ENCODE data around the gene RPL15. TPM values are rescaled to one million over a fixed set of nuclear protein-coding genes. Genes with fewer than 3 reads are reported as not detected.

RPL15 gene
- total and polyA plus RNA-seq, 4 donors: 604 to 1,364 (median 1,055) TPM

GRCh38 chr3:23872330-23872729, 44.6 kb upstream of the RPL15 start (continued):
- TF ChIP-seq, protein P1, sequence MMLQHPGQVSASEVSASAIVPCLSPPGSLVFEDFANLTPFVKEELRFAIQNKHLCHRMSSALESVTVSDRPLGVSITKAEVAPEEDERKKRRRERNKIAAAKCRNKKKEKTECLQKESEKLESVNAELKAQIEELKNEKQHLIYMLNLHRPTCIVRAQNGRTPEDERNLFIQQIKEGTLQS (IDR thresholded peaks at IDR 0.05): no peak
- no peak for TF ChIP-seq EGR1 (IDR thresholded peaks at IDR 0.05; ENCODE audit: low read depth in 2 of 2)

- Histone ChIP-seq H3K9me3 (ENCODE audit: control insufficient read depth in 4 of 4, low read length in 3 of 4) (no peaks in the 10 kb centered on the region), H3K27me3 (ENCODE audit: control insufficient read depth in 4 of 4, insufficient read depth in 4 of 4, low read length in 3 of 4) (no peaks in the 10 kb centered on the region), H3K27ac (ENCODE audit: low read depth in 1 of 2, low read length in 2 of 2) (no peak overlapping the region), H3K9ac (ENCODE audit: low read depth in 1 of 2, low read length in 2 of 2) (no peak overlapping the region), H3K4me3 (ENCODE audit: low read depth in 1 of 3, low read length in 3 of 3) (no peak overlapping the region), H3K36me3 (ENCODE audit: control insufficient read depth in 4 of 4, insufficient read depth in 3 of 4, low read depth in 1 of 4, low read length in 3 of 4) (no peaks in the 10 kb centered on the region), H3K4me1 (ENCODE audit: control insufficient read depth in 4 of 4, insufficient read depth in 4 of 4, low read length in 3 of 4) (peaks cover 0 to 13% (median 1%) of the 10 kb centered on the region in 4 donors)
- WGBS: 88% methylated on average over 2 of the region's 2 CpGs
- no peak for TF ChIP-seq YY1 (IDR thresholded peaks at IDR 0.05)
- TF ChIP-seq GABPA (IDR thresholded peaks at IDR 0.05 in 1 of 2, conservative IDR thresholded peaks at IDR 0.05 in 1 of 2): no peak
- TF ChIP-seq REST (IDR thresholded peaks at IDR 0.05): no peak
- TF ChIP-seq, protein P2, sequence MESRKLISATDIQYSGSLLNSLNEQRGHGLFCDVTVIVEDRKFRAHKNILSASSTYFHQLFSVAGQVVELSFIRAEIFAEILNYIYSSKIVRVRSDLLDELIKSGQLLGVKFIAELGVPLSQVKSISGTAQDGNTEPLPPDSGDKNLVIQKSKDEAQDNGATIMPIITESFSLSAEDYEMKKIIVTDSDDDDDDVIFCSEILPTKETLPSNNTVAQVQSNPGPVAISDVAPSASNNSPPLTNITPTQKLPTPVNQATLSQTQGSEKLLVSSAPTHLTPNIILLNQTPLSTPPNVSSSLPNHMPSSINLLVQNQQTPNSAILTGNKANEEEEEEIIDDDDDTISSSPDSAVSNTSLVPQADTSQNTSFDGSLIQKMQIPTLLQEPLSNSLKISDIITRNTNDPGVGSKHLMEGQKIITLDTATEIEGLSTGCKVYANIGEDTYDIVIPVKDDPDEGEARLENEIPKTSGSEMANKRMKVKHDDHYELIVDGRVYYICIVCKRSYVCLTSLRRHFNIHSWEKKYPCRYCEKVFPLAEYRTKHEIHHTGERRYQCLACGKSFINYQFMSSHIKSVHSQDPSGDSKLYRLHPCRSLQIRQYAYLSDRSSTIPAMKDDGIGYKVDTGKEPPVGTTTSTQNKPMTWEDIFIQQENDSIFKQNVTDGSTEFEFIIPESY (IDR thresholded peaks at IDR 0.05): no peak
- no peak for TF ChIP-seq FOXA2 (IDR thresholded peaks at IDR 0.05)
- TF ChIP-seq, protein P3, sequence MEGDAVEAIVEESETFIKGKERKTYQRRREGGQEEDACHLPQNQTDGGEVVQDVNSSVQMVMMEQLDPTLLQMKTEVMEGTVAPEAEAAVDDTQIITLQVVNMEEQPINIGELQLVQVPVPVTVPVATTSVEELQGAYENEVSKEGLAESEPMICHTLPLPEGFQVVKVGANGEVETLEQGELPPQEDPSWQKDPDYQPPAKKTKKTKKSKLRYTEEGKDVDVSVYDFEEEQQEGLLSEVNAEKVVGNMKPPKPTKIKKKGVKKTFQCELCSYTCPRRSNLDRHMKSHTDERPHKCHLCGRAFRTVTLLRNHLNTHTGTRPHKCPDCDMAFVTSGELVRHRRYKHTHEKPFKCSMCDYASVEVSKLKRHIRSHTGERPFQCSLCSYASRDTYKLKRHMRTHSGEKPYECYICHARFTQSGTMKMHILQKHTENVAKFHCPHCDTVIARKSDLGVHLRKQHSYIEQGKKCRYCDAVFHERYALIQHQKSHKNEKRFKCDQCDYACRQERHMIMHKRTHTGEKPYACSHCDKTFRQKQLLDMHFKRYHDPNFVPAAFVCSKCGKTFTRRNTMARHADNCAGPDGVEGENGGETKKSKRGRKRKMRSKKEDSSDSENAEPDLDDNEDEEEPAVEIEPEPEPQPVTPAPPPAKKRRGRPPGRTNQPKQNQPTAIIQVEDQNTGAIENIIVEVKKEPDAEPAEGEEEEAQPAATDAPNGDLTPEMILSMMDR (IDR thresholded peaks at IDR 0.05; ENCODE audit: low read depth, low read length, missing input control): no peak
- TF ChIP-seq EGR1 (IDR thresholded peaks at IDR 0.05; ENCODE audit: low read depth in 2 of 2): no peak
- TF ChIP-seq NR2F2 (IDR thresholded peaks at IDR 0.05): no peak
- TF ChIP-seq RAD21 (IDR thresholded peaks at IDR 0.05): no peak
- TF ChIP-seq RXRA (IDR thresholded peaks at IDR 0.05): no peak
- no peak for TF ChIP-seq HNF4G (IDR thresholded peaks at IDR 0.05)
- TF ChIP-seq, protein P4, sequence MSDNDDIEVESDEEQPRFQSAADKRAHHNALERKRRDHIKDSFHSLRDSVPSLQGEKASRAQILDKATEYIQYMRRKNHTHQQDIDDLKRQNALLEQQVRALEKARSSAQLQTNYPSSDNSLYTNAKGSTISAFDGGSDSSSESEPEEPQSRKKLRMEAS (IDR thresholded peaks at IDR 0.05): no peak
- DNase-seq (ENCODE audit: low spot score): no peak
Observed at GRCh38 chr3:23873941-23874340, 43.0 kb upstream of the RPL15 start.

All from liver (tissue), 9 donors.